Fibroblast of the aortic adventitia (primary cell): ENCODE data around the gene ZNF565. TPM values are rescaled to one million over a fixed set of nuclear protein-coding genes. Genes with fewer than 3 reads are reported as not detected.

Source experiments
- DNase-seq: peaks from one replicate; pipeline ENCODE4 v3.0.0-alpha.2; 2010; ENCODE audit warnings: low read depth
- H3K4me3 ChIP-seq: 2 replicates; pipeline ENCODE4 v1.5.1; 2011; ENCODE audit warnings: low read depth, mild to moderate bottlenecking, control low read depth, low read length, moderate library complexity
- total RNA-seq: library from RNA; depleted of rRNA; stranded (reverse); fragments of >200 nt; gene quantifications from 2 replicates; pipeline ENCODE4 v1.2.3, GENCODE V29; 2012; ENCODE audit warnings: low replicate concordance
- TF ChIP-seq, protein P1 (sequence below): IDR thresholded peaks from 2 replicates; pipeline ENCODE4 v1.5.1; 2011; ENCODE audit warnings: mild to moderate bottlenecking, low read length, control low read depth, inconsistent platforms; ENCODE audit not compliant: insufficient read depth

Gene ZNF565
- total RNA-seq, 1 donor = 7.6 TPM

GRCh38 chr19:36255316-36255715 lies 40.9 kb upstream of the ZNF565 start:
- DNase-seq = no peak
- no peak overlapping the region for H3K4me3 ChIP-seq
- TF ChIP-seq, protein P1, sequence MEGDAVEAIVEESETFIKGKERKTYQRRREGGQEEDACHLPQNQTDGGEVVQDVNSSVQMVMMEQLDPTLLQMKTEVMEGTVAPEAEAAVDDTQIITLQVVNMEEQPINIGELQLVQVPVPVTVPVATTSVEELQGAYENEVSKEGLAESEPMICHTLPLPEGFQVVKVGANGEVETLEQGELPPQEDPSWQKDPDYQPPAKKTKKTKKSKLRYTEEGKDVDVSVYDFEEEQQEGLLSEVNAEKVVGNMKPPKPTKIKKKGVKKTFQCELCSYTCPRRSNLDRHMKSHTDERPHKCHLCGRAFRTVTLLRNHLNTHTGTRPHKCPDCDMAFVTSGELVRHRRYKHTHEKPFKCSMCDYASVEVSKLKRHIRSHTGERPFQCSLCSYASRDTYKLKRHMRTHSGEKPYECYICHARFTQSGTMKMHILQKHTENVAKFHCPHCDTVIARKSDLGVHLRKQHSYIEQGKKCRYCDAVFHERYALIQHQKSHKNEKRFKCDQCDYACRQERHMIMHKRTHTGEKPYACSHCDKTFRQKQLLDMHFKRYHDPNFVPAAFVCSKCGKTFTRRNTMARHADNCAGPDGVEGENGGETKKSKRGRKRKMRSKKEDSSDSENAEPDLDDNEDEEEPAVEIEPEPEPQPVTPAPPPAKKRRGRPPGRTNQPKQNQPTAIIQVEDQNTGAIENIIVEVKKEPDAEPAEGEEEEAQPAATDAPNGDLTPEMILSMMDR = no peak

DNA sequence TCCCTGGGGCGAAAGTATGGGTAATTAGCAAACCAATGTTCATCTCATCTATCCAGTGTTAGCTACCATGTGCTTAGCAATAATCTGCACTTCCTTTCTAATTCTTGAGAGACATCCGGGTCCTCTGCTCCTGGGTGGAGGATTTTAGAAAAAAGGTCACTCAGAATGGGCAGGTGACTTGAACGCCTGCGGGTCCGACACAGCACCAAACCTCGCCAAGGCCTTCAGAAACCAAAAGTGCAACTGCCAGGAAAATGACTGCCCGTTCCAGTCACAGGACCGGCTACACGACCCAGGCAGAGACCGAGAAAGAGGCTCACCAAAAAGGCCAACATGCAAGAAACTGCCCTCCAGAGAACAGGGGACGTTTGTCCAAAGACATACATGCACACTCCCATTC lies 40.4 kb upstream of the ZNF565 start:
- no peak overlapping the region for H3K4me3 ChIP-seq
- TF ChIP-seq, protein P1 = no peak
- no peak for DNase-seq

DNA sequence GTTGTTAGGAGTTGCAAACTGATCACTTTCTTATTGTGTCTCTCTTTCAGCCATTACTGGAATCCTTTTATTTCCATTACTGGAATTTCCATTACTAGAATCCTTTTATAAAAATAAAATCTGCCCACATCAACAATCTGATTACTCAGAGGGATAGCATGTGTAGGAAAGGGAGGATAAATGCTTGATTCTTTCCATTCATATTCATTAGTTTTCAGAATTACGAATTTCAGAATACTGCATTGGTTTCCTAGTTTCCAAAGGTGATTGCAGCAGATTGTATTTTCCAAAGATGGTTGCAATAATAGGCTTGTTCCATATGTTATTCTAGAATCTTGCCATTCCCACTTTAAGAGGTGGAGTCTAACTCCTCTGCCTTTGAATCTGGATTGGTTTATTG lies 37.6 kb upstream of the ZNF565 start:
- no peak for DNase-seq
- H3K4me3 ChIP-seq = no peak overlapping the region
- TF ChIP-seq, protein P1 = no peak

DNA sequence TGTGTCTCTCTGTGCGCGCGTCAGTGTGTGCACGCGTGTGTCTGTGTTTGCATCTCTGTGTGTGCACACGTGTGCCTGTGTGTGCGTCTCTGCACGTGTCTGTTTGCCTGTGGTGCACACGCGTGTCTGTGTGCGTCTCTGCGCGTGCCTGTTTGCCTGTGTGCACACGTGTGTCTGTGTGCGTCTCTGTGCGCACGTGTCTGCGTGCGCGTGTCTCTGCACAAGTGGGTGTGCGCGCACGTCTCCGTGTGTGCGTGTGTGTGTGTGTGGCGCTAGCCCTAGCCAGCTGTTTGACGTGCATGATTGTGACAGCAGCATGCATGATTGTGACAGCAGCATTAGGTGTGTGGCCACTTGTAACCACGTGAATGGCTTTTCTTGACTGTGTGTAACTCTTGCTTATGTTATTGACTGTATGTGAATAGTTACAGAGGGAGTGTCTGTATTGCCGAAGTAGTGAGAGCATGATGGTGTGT lies 31.6 kb upstream of the ZNF565 start:
- DNase-seq = no peak
- H3K4me3 ChIP-seq = no peak overlapping the region
- TF ChIP-seq, protein P1 = no peak

DNA sequence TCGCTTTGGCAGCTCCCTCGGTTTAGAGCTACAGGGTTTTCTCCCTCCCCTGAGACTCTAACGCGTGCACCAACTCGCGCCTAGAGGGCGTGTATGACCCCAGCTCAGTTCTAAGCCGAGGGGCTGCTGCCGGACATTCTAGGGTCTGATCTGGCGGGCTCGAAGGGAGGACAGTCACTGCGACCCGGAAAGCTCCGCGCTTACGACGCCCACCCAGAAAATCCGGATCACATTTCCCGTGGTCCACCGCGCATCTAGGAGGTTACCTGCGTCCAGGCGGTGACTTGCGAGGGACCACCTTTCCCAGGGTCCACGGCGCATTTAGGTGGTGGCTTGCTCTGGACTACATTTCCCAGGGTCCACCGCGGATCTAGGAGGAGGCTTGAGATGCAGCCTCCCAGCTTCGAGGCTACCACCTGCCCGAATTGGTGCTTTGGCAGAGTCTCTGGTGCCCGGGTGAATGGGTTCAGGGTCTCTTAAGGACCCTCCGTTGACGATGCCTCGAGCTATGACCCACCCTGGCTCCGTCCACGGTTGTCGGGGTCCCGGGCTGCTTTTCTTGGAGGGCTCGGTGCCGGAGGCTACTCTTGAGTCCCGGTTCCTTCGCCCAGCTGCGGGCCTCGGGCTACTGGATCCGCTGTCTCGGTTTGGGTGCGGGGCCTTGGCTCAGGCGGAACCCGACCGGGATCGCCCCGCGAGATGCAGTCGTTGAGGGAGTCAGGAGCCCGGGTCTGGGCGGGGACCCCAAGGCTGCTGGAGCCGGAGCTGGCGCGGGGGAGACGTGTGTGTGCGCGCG lies 30.9 kb upstream of the ZNF565 start:
- DNase-seq = no peak
- H3K4me3 ChIP-seq = no peak overlapping the region
- TF ChIP-seq, protein P1 = no peak

DNA sequence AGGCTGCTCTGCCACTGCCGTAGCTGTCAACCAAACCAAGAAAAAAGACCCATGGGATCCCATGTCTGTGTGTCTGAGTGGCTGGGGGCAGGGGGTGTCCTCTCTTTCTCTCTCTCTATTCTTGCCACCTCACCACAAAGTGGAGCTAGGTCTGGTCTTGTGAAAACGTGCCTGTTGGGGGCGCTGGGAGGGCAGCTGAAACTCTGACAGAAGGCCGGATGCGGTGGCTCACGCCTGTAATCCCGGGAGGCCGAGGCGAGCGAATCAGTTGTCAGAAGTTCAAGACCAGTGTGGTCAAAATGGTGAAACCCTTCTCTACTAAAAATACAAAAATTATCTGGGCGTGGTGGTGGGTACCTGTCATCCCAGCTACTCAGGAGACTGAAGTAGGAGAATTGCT lies 29.6 kb upstream of the ZNF565 start:
- DNase-seq = no peak
- TF ChIP-seq, protein P1 = no peak
- H3K4me3 ChIP-seq = no peak overlapping the region
